Osteoblast (primary cell): Measurements from ENCODE around the gene FGD6. TPM values are rescaled to one million over a fixed set of nuclear protein-coding genes. Genes with fewer than 3 reads are reported as not detected.

Experiments used
- DNase-seq: peaks from one replicate; pipeline ENCODE4 v3.0.0; 2011; ENCODE audit warnings: low spot score, mixed read lengths; ENCODE audit not compliant: insufficient read length; ENCODE audit errors: missing footprints
- H2AFZ ChIP-seq: 2 replicates; pipeline ENCODE4 v1.6.0; 2011; ENCODE audit warnings: mild to moderate bottlenecking, low read length
- H3K27ac ChIP-seq: 2 replicates; pipeline ENCODE4 v1.5.1; 2011; ENCODE audit warnings: mild to moderate bottlenecking, low read depth, low read length, moderate library complexity
- H3K27me3 ChIP-seq: 2 replicates; pipeline ENCODE4 v1.6.0; 2012; ENCODE audit warnings: mild to moderate bottlenecking, control low read depth, inconsistent platforms, low read length, moderate library complexity; ENCODE audit not compliant: insufficient read depth
- H3K36me3 ChIP-seq: 2 replicates; pipeline ENCODE4 v1.5.1; 2011; ENCODE audit warnings: mild to moderate bottlenecking, low read length, control low read depth, moderate library complexity; ENCODE audit not compliant: insufficient read depth
- H3K4me1 ChIP-seq: 2 replicates; pipeline ENCODE4 v1.5.1; 2011; ENCODE audit warnings: mild to moderate bottlenecking, low read length, control low read depth, moderate library complexity; ENCODE audit not compliant: insufficient read depth
- H3K4me2 ChIP-seq: 2 replicates; pipeline ENCODE4 v1.6.0; 2011; ENCODE audit warnings: mild to moderate bottlenecking, low read length; ENCODE audit not compliant: insufficient read depth
- H3K4me3 ChIP-seq: fragments of 200-600 bp; sonication (generic); 3 replicates; pipeline ENCODE4 v1.5.1; 2012; ENCODE audit warnings: mild to moderate bottlenecking, low read length, inconsistent platforms; ENCODE audit not compliant: insufficient read depth
- H3K79me2 ChIP-seq: 2 replicates; pipeline ENCODE4 v1.6.0; 2012; ENCODE audit warnings: mild to moderate bottlenecking, low read length, control low read depth, inconsistent platforms; ENCODE audit not compliant: insufficient read depth
- H3K9me3 ChIP-seq: 2 replicates; pipeline ENCODE4 v1.5.1; 2011; ENCODE audit warnings: low read depth, low read length, control low read depth
- H4K20me1 ChIP-seq: 2 replicates; pipeline ENCODE4 v1.6.0; 2012; ENCODE audit warnings: mild to moderate bottlenecking, low read length, control low read depth; ENCODE audit not compliant: insufficient read depth
- CTCF ChIP-seq: IDR thresholded peaks from 2 replicates; pipeline ENCODE4 v1.5.1; 2011; ENCODE audit warnings: mild to moderate bottlenecking, low read depth, low read length, moderate library complexity; ENCODE audit errors: extremely low read depth
- total RNA-seq: library from RNA; depleted of rRNA; stranded (reverse); fragments of >200 nt; gene quantifications from 2 replicates; pipeline ENCODE4 v1.2.3, GENCODE V29; 2012

The FGD6 gene
- total RNA-seq, 1 donor: 11.9 TPM

GRCh38 chr12:95204141-95204866, 13.0 kb downstream of the FGD6 start:
- Histone ChIP-seq H3K79me2 (peaks cover 55% of the 10 kb centered on the region), H2AFZ (peak overlapping the region; percentile 82), H3K27me3 (no peaks in the 10 kb centered on the region), H3K36me3 (no peaks in the 10 kb centered on the region), H4K20me1 (no peaks in the 10 kb centered on the region), H3K4me1 (peaks cover 58% of the 10 kb centered on the region), H3K9me3 (no peaks in the 10 kb centered on the region), H3K27ac (peak overlapping the region; percentile 98), H3K4me3 (peak overlapping the region; percentile 56), H3K4me2 (peak overlapping the region; percentile 80)
- no peak for TF ChIP-seq CTCF
- peak; percentile 71 for DNase-seq

DNA sequence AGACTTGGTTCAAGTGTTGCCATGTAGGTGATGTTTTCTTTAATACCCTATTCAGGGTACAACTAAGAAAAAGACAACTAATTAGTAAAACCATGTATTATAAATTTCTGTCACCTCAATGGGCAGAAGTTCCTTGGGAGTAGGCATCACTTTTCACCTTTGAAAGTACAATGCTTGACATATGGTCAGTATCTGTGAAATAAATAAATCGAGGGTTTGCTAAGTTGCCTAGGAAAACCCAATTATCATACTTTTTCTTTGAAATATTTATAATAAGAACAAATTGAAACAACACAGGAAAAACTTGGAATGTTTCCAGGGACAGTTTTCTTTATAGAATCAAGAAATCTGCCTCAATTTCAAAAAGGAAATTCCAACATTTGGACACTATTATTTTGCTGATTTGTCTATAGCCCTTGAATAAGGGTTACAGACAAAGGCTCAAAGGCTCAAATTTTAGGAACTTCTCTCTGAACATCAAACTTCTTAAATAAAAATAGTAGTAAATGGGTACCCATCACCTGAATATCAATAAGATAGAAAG, 13.7 kb downstream of the FGD6 start:
- H3K4me2 ChIP-seq: peak overlapping the region; percentile 80

DNA sequence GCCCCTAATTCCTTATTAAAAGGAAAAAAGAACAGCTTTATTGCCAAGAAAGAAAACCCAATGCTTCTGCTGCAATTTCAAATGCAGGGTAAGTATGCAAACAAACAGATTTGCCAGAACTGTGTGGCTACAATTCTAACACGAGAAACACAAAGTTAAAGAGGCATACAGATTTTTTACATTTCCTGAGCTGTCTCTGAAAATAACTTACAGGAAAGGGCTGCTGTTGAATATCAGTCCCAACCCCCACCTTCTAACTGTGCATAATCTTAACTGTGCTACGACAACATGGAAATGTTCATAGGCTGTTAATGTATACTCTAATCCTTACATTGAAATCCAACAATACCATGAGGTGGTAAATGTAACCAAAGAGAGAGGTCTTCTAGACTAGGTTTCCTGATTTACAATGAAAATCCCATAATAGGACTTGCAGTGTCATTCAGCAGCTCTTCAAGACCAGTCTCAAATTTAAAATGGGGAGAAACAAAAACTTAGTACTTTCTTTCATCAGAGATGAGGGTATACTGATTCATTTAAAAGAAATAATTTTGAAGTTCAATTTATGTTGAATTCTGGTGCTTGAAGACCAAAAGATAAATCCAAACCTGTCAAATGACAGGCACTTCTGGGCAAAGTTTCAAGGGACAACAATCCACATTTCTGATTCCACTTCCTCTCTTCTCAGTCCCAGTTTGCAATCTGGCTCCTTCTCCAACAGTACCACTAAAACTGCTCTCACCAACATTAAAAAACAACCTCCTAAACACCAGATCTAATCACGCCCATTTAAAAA, 14.4 kb downstream of the FGD6 start:
- Histone ChIP-seq H3K79me2 (peaks cover 52% of the 10 kb centered on the region), H3K9me3 (no peaks in the 10 kb centered on the region), H3K4me3 (no peak overlapping the region), H3K4me2 (peak overlapping the region; percentile 34), H3K36me3 (no peaks in the 10 kb centered on the region), H2AFZ (peak overlapping the region; percentile 11), H3K27me3 (no peaks in the 10 kb centered on the region), H4K20me1 (no peaks in the 10 kb centered on the region), H3K4me1 (peaks cover 58% of the 10 kb centered on the region), H3K27ac (peak overlapping the region; percentile 98)
- no peak for DNase-seq
- no peak for TF ChIP-seq CTCF

More for the DNA sequence above, 13.7 kb downstream of the FGD6 start:
- Histone ChIP-seq H3K27me3 (no peaks in the 10 kb centered on the region), H3K79me2 (peaks cover 53% of the 10 kb centered on the region), H3K4me1 (peaks cover 58% of the 10 kb centered on the region), H3K9me3 (no peaks in the 10 kb centered on the region), H3K27ac (peak overlapping the region; percentile 98), H3K36me3 (no peaks in the 10 kb centered on the region), H3K4me3 (no peak overlapping the region), H4K20me1 (no peaks in the 10 kb centered on the region), H2AFZ (no peak overlapping the region)
- TF ChIP-seq CTCF: no peak
- no peak for DNase-seq
